NB4 (cell line): ENCODE data around the gene RNU6-9.

ENCODE experiments used
- DNase-seq: peaks from one replicate; pipeline ENCODE4 v3.0.0; 2010; ENCODE audit warnings: low read depth
- H3K4me3 ChIP-seq: one replicate; pipeline ENCODE4 v1.5.1; 2011; ENCODE audit warnings: mild to moderate bottlenecking, low read depth, low read length, moderate library complexity
- MAX ChIP-seq: IDR thresholded peaks from 2 replicates; pipeline ENCODE4 v1.6.1; 2011; ENCODE audit warnings: low read depth, low read length
- MYC ChIP-seq: IDR thresholded peaks from 2 replicates; pipeline ENCODE4 v1.6.1; 2011; ENCODE audit warnings: low read depth, low read length
- POLR2A ChIP-seq: IDR thresholded peaks from 2 replicates; pipeline ENCODE4 v1.6.1; 2011; ENCODE audit warnings: mild to moderate bottlenecking; ENCODE audit not compliant: insufficient read length; ENCODE audit errors: extremely low read depth
- TF ChIP-seq, protein P1 (sequence below): IDR thresholded peaks from one replicate; pipeline ENCODE4 v1.5.1; 2012; ENCODE audit warnings: low read depth, low read length

The RNU6-9 gene

DNA sequence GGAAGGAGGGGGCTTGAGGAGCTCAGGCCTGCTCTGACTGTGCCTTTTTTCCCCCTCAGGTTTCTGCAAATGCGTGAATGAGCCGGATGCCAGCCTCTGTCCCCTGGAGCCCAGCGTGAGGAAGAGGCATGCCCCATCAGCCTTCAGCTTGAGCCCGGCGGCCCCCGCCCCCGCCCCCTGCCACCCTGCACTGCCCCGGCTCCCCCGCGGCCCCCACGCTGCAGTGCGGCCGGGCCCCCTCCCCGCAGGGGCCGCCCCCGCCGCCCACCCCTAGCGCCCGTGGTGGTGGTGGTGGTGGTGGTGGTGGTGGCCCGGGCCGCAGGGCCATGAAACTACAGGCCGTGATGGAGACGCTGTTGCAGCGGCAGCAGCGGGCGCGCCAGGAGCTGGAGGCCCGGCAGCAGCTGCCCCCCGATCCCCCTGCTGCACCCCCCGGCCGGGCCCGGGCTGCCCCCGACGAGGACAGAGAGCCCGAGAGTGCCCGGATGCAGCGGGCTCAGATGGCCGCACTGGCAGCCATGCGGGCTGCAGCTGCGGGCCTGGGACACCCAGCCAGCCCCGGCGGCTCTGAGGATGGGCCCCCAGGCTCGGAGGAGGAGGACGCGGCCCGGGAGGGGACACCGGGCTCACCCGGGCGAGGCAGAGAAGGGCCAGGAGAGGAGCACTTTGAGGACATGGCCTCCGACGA, 36.1 kb downstream of the RNU6-9 start:
- TF ChIP-seq POLR2A (no peak), MYC (no peak), MAX (no peak)
- TF ChIP-seq, protein P1, sequence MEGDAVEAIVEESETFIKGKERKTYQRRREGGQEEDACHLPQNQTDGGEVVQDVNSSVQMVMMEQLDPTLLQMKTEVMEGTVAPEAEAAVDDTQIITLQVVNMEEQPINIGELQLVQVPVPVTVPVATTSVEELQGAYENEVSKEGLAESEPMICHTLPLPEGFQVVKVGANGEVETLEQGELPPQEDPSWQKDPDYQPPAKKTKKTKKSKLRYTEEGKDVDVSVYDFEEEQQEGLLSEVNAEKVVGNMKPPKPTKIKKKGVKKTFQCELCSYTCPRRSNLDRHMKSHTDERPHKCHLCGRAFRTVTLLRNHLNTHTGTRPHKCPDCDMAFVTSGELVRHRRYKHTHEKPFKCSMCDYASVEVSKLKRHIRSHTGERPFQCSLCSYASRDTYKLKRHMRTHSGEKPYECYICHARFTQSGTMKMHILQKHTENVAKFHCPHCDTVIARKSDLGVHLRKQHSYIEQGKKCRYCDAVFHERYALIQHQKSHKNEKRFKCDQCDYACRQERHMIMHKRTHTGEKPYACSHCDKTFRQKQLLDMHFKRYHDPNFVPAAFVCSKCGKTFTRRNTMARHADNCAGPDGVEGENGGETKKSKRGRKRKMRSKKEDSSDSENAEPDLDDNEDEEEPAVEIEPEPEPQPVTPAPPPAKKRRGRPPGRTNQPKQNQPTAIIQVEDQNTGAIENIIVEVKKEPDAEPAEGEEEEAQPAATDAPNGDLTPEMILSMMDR = no peak
- H3K4me3 ChIP-seq = no peak overlapping the region
- no peak for DNase-seq

DNA sequence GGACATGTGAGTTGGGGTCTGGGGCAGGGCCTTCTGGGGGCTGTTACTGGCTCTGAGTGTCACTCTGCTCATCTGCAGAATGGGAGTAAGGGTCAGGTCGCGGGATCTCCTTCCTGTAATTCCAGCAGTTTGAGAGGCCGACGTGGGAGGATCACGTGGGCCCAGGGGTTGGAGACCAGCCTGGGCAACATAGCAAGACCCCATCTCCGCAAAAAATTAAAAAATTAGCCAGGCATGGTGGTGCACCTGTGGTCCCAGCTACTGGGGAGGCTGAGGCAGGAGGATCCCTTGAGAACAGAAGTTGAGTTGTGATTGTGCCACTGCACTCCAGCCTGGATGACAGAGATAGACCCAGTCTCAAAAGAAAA, 36.6 kb downstream of the RNU6-9 start:
- H3K4me3 ChIP-seq = no peak overlapping the region
- DNase-seq = no peak
- TF ChIP-seq MYC (no peak), MAX (no peak)

- TF ChIP-seq, protein P1 = no peak
- TF ChIP-seq MYC = no peak
- no peak for TF ChIP-seq POLR2A
- no peak for TF ChIP-seq MAX
- no peak for DNase-seq
- no peak overlapping the region for H3K4me3 ChIP-seq
Observed at GRCh38 chr19:931860-932647, 38.8 kb downstream of the RNU6-9 start.

DNA sequence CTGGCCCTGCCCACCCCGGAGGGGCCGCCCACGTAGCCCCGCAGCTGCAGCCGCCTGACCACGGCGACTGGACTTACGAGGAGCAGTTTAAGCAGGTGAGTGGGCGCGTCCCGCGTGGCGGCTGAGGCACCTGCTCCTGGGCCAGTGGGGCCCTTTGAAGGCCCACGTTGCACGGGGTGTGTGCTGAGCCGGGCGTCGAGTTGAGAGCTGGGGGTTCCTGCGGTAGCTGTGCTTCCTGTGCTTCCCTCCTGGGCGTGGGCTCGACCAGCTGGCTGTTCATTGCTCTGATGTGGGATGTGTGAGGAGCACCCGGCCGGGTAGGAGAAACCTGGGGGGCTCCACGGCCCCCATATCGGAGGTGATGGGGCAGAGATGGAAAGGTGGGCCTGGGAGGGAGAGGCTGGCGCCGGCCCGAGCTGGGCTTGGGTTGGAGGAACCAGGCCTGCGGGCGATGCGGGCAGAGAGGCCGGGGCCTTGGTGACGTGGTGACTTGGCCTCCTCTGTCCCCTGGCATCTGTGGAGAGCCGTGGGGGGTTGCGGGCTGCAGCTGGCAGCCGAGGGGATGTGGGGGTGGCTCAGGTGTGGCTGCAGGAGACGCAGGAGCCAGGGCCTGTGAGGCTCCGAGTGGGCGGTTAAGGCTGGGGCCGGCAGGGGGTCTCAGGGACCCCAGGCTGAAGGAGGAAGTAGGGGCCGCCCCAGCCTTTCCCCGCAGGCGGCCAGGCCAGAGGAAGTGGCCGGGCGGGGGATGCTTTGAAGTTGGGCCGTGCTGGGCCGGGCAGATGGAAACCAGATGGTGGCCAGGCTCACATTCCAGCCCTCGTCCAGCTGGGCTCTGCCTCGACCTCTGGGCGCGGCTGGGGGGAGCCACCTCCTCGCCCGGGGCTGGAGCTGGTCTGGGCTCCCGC, 39.6 kb downstream of the RNU6-9 start:
- peak; percentile 85 for DNase-seq
- TF ChIP-seq MYC (peak; percentile 70), MAX (peak; percentile 64), POLR2A (no peak)
- TF ChIP-seq, protein P1 = no peak
- no peak overlapping the region for H3K4me3 ChIP-seq

DNA sequence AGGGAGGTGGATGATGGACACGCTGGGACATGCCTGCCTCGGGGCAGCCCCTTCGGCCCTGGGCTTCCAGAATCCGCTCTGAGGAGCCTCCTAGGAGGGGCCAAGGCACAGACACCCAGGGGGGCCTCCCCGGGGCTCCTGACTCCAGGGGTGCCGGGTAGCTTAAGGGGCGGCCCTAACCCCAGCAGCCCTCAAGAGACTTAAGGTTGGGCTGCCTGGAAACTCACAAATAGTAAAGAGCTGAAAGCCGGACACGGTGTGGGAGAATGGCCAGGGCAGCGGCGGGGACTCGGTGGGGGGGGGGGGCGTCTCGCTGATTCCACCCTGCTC, 40.2 kb downstream of the RNU6-9 start:
- TF ChIP-seq, protein P1 = no peak
- TF ChIP-seq MYC (no peak), POLR2A (no peak), MAX (no peak)
- no peak for DNase-seq
- H3K4me3 ChIP-seq = no peak overlapping the region

DNA sequence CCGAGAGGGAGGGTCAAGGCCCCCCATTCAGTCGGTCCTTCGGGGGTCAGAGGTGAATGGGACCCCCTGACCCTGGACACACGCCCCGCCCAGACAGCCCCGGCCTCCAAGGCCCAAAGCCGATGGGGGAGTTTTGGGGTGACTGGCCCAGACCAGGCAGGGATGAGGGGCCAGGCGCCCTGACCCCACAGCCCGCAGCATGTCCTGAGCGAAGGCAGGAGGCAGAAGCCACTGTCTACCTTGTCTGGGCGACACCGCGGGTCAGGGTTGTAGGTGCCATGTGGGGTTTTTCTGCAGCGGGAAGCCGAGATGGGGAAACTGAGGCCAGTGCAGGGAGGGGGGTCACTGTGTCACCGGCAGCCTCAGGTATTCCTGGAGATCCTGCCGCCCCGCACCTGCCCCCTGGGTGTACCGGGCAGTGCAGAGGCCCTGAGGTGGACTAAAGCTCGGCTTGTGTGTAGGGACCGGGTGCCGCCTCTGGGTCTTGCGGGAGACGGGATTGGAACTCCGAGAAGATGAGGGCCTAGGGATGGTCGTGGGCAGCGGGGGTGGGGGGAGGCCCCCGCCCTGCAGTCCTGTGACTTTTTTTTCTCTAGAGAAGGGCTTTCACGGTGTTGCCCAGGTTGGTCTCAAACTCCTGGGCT, 41.0 kb downstream of the RNU6-9 start:
- TF ChIP-seq MAX (no peak), MYC (no peak), POLR2A (no peak)
- TF ChIP-seq, protein P1 = no peak
- H3K4me3 ChIP-seq = no peak overlapping the region
- no peak for DNase-seq
